ENCODE data around the gene IL1A.

Gene IL1A

DNA sequence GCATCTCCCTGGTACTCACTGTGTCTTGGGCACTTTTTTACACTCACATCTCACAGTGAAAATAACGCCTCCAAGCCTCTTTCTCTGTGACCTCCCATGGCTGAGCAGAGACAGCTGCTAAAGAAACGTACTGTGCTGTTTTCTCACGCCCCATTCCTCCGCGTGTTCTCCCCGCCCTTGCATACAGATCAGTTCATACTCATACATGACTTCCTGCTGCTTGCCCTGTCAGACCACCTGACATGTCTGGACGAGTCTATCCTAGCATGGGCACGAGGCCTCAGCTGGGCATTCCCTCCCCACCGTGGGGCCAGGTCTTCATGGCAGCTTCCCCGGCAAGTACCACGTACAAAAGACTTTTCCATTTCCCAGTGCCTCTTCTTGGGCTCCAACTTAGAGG lies 21.2 kb upstream of the IL1A start:
- DNase-seq: no peak
- Histone ChIP-seq H3K9me3 (no peaks in the 10 kb centered on the region), H3K4me1 (no peaks in the 10 kb centered on the region), H3K36me3 (no peaks in the 10 kb centered on the region), H3K4me3 (ENCODE audit: low read depth, low read length) (no peak overlapping the region), H3K27me3 (no peaks in the 10 kb centered on the region)
- TF ChIP-seq, protein P1, sequence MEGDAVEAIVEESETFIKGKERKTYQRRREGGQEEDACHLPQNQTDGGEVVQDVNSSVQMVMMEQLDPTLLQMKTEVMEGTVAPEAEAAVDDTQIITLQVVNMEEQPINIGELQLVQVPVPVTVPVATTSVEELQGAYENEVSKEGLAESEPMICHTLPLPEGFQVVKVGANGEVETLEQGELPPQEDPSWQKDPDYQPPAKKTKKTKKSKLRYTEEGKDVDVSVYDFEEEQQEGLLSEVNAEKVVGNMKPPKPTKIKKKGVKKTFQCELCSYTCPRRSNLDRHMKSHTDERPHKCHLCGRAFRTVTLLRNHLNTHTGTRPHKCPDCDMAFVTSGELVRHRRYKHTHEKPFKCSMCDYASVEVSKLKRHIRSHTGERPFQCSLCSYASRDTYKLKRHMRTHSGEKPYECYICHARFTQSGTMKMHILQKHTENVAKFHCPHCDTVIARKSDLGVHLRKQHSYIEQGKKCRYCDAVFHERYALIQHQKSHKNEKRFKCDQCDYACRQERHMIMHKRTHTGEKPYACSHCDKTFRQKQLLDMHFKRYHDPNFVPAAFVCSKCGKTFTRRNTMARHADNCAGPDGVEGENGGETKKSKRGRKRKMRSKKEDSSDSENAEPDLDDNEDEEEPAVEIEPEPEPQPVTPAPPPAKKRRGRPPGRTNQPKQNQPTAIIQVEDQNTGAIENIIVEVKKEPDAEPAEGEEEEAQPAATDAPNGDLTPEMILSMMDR (IDR thresholded peaks at IDR 0.05; ENCODE audit: low read depth, low read length): no peak

DNA sequence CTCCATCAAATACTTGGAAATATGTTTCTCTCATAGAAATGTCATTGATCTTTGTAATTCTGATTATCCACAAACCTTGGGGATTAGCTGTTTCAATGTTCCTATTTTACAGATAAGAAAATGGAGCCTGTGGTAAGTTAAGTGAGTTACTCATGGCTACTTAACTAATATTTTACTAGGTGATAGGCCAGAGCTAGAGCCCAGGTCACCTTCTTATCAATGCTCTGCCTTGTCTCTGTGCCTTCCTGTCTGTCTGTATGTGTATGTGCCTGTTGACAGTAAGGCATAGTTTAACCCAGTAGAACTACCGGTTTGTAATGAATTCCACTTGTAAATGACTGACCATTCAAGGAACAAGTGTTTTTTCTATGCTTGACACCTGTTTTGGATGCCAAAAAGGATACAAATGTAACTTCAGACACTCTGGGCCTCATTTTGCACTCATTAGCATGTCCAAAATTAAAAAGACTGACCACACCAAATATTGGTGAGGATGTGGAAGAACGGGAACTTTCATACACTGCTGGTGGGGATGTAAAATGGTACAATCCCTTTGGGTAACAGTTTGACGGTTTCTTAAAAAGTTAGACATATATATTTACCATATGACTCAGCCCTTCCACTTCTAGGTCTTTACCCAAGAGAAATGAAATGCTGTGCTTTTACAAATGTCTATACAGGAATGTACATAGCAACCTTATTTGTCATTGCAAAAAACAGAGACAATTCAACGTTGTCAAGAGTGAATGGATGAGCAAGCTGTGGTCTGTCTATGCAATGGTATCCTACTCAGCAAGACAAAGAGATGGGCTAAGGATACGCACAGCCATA lies 19.6 kb upstream of the IL1A start:
- Histone ChIP-seq H3K4me3 (ENCODE audit: low read depth, low read length) (no peak overlapping the region), H3K36me3 (no peaks in the 10 kb centered on the region), H3K4me1 (no peaks in the 10 kb centered on the region), H3K9me3 (no peaks in the 10 kb centered on the region), H3K27me3 (no peaks in the 10 kb centered on the region)
- no peak for DNase-seq
- TF ChIP-seq, protein P1 (IDR thresholded peaks at IDR 0.05; ENCODE audit: low read depth, low read length): no peak

DNA sequence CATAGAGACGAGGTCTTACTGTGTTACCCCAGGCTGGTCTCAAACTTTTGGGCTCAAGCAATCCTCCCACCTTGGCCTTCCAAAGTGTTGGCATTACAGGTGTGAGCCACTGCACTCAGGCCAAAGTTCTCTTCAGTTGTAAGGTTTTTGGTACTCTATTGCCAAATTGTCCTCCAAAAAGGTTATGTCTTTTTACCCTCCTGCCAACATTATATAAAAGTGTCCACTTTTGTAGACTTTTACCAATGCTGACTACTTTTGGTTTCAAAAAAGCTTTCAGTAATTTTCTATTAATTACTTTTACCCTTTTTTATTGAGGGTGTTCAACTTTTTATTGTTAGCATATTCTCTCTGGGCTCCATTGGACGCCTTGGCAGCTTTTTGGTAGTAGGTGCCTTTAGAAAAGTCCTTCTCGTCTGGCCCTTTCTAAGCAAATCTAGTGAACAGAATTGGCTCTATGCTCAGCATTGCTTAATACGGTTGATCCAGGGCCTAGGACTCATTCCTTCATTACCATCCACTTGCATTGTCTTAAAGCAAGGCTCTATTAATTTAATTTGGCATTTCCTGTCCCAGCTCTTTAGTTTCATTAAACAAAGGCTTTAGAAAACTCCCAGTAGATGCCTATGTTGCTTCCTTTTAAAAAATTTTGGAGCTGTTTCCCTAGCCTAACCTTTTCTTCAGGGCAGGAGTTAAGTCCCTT lies 16.7 kb upstream of the IL1A start:
- H3K27me3 ChIP-seq: no peaks in the 10 kb centered on the region
- TF ChIP-seq, protein P1 (IDR thresholded peaks at IDR 0.05; ENCODE audit: low read depth, low read length): no peak
- no peaks in the 10 kb centered on the region for H3K9me3 ChIP-seq
- no peaks in the 10 kb centered on the region for H3K36me3 ChIP-seq
- H3K4me1 ChIP-seq: no peaks in the 10 kb centered on the region
- no peak for DNase-seq
- H3K4me3 ChIP-seq (ENCODE audit: low read depth, low read length): no peak overlapping the region

DNA sequence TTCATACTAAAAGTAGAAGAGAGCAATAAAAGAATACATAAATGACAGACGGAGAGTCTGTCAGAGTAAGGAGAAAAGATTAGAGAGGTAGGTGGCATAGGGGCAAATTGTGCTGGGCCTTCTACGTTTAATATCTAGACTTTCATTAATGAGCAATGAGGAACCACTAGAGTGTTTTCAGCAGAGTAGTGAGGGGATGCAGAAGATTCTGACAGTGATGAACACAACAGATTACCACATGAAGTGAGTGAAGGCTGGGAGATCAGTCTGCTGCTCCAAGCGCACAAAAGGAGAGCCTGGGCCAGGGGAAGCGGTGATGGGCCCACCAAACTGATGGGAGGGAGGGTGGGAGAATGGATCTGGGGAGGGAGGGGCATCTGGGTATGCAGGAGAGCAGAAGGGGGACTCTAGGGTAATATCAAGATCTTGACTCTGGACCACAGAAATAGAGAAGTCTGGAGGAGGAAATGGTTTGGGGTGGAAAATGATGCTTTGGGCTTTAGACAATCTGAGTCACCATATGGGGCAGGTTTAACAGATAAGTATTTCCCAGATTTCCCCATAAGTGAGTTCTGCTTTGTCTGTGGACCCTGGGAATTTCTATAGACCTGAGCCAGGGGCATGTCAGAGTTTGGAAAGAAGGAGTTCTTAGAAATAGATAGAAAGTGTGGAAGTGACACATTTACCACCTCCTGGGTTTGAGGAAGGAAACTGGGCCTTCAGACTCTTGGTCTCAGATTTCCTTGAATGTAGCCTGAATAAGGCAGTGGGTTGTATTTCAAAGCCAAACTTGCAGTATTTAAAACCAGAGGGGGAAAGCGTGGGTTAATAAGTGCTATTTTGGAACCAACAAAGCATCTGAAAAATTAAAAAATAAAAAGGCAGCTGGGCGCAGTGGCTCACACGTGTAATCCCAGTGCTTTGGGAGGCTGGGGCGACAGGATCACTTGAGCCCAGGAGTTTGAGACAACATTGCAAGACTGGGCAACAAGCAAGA lies 15.0 kb upstream of the IL1A start:
- no peak for DNase-seq
- Histone ChIP-seq H3K36me3 (no peaks in the 10 kb centered on the region), H3K9me3 (no peaks in the 10 kb centered on the region), H3K4me1 (no peaks in the 10 kb centered on the region), H3K4me3 (ENCODE audit: low read depth, low read length) (no peak overlapping the region), H3K27me3 (no peaks in the 10 kb centered on the region)
- TF ChIP-seq, protein P1 (IDR thresholded peaks at IDR 0.05; ENCODE audit: low read depth, low read length): no peak

DNA sequence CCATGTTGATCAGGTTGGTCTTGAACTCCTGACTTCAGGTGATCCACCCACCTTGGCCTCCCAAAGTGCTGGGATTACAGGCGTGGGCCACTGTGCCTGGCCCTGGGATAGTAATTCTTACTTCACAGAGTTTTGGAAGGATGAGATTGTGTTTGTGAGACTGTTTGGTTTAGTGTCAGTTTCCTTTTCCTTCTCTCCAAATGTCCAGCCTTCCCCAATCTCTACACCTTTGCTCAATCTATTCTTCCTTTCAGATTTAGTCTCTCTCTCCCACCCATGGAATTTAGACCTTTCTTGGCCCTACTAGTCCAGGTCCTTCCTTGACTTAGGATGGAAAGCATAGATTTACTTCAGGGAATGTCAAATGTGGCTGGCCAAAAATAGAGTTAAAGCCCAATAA lies 12.2 kb upstream of the IL1A start:
- Histone ChIP-seq H3K4me3 (ENCODE audit: low read depth, low read length) (no peak overlapping the region), H3K4me1 (no peaks in the 10 kb centered on the region), H3K9me3 (no peaks in the 10 kb centered on the region), H3K27me3 (no peaks in the 10 kb centered on the region), H3K36me3 (no peaks in the 10 kb centered on the region)
- TF ChIP-seq, protein P1 (IDR thresholded peaks at IDR 0.05; ENCODE audit: low read depth, low read length): no peak
- no peak for DNase-seq

Data from BE2C (cell line).